IMR-90 (cell line): ENCODE data around the gene C6orf15. TPM values are rescaled to one million over a fixed set of nuclear protein-coding genes. Genes with fewer than 3 reads are reported as not detected.
A peak's percentile ranks its signal among the peaks of the same experiment; 100 is the strongest.

Experiments
- ATAC-seq: fragments of 200-7000 bp; cut with Tn5 transposase; 2 replicates; pipeline ENCODE4 v1.9.1; 2020; ENCODE audit warnings: low read depth, mild to moderate bottlenecking, moderate library complexity
- BruUV-seq: library from RNA; stranded (reverse); fragments of 400-500 nt; replicated peaks from 2 replicates; lab custom pipeline; 2021; lab: Mats Ljungman, UMichigan
- CTCF ChIA-PET: fragments of 300-600 bp; formaldehyde crosslinking; extraction: SDS; loops from one replicate; lab custom pipeline; 2021; ENCODE audit warnings: antibody characterized with exemption; lab: Yijun Ruan, JAX
- POLR2A ChIA-PET: fragments of 300-600 bp; sonication (Branson Sonifier 250); formaldehyde crosslinking; loops from one replicate; lab custom pipeline; 2022; ENCODE audit warnings: antibody characterized with exemption; ENCODE audit not compliant: unreplicated experiment; lab: Charles Lee
- DNase-seq: peaks from one replicate; pipeline ENCODE4 v3.0.0; 2013
- H2AFZ ChIP-seq: replicated peaks from 2 replicates; pipeline ENCODE3; 2013; ENCODE audit warnings: low read length, mild to moderate bottlenecking; ENCODE audit not compliant: poor library complexity
- H2AK5ac ChIP-seq: 2 replicates; pipeline ENCODE4 v1.6.1; 2013; ENCODE audit warnings: low read depth, low read length, inconsistent platforms
- H2AK9ac ChIP-seq: replicated peaks from 2 replicates; pipeline ENCODE3; 2013; ENCODE audit warnings: mild to moderate bottlenecking, low read depth, low read length, moderate library complexity; ENCODE audit not compliant: poor library complexity
- H2BK120ac ChIP-seq: 2 replicates; pipeline ENCODE4 v1.6.1; 2013; ENCODE audit warnings: low read depth, low read length, inconsistent platforms
- H2BK15ac ChIP-seq: 3 replicates; pipeline ENCODE4 v1.6.1; 2013; ENCODE audit warnings: low read depth, low read length, inconsistent platforms
- H2BK20ac ChIP-seq: 2 replicates; pipeline ENCODE4 v1.6.1; 2013; ENCODE audit warnings: low read depth, mild to moderate bottlenecking, inconsistent platforms, low read length, moderate library complexity
- H2BK5ac ChIP-seq: 2 replicates; pipeline ENCODE4 v1.6.1; 2013; ENCODE audit warnings: mild to moderate bottlenecking, low read depth, low read length, inconsistent platforms; ENCODE audit not compliant: poor library complexity, severe bottlenecking
- H3K14ac ChIP-seq: replicated peaks from 2 replicates; pipeline ENCODE4 v1.6.1; 2013; ENCODE audit warnings: low read depth, low read length, inconsistent platforms
- H3K18ac ChIP-seq: 2 replicates; pipeline ENCODE4 v1.6.1; 2013; ENCODE audit warnings: low read depth, low read length, control low read depth
- H3K23ac ChIP-seq: 2 replicates; pipeline ENCODE4 v1.6.1; 2013; ENCODE audit warnings: low read depth, low read length, inconsistent platforms
- H3K27ac ChIP-seq: 2 replicates; pipeline ENCODE4 v1.5.1; 2013; ENCODE audit warnings: mild to moderate bottlenecking, control low read depth, low read length; ENCODE audit not compliant: insufficient read depth
- H3K27me3 ChIP-seq: 2 replicates; pipeline ENCODE4 v1.6.1; 2013; ENCODE audit warnings: low read length; ENCODE audit not compliant: control insufficient read depth, insufficient read depth
- H3K36me3 ChIP-seq: 2 replicates; pipeline ENCODE4 v1.6.1; 2013; ENCODE audit warnings: low read length, mixed read lengths; ENCODE audit not compliant: control insufficient read depth, insufficient read depth
- H3K4ac ChIP-seq: 2 replicates; pipeline ENCODE4 v1.6.1; 2013; ENCODE audit warnings: low read depth, low read length, inconsistent platforms
- H3K4me1 ChIP-seq: 2 replicates; pipeline ENCODE4 v1.6.1; 2013; ENCODE audit warnings: low read length, mixed read lengths; ENCODE audit not compliant: control insufficient read depth, insufficient read depth
- H3K4me2 ChIP-seq: 2 replicates; pipeline ENCODE4 v1.6.1; 2013; ENCODE audit warnings: low read depth, mild to moderate bottlenecking, control low read depth, low read length, moderate library complexity
- H3K4me3 ChIP-seq: 2 replicates; pipeline ENCODE4 v1.5.1; 2013; ENCODE audit warnings: low read depth, mild to moderate bottlenecking, control low read depth, low read length, moderate library complexity; ENCODE audit not compliant: insufficient read depth
- H3K56ac ChIP-seq: 2 replicates; pipeline ENCODE4 v1.6.1; 2013; ENCODE audit warnings: low read length, inconsistent platforms; ENCODE audit not compliant: insufficient read depth; ENCODE audit errors: extremely low read depth
- H3K79me1 ChIP-seq, 2 experiments: 2 replicates each; pipeline ENCODE4 v1.6.1; 2013; ENCODE audit warnings: low read length in 2 of 2, inconsistent platforms in 1 of 2, low read depth in 1 of 2
- H3K9ac ChIP-seq: 2 replicates; pipeline ENCODE4 v1.6.1; 2013; ENCODE audit warnings: low read depth, low read length, control low read depth
- H3K9me1 ChIP-seq: 2 replicates; pipeline ENCODE4 v1.6.1; 2013; ENCODE audit warnings: low read length, inconsistent platforms; ENCODE audit not compliant: insufficient read depth
- H3K9me3 ChIP-seq: 2 replicates; pipeline ENCODE4 v1.6.1; 2013; ENCODE audit warnings: low read length; ENCODE audit not compliant: control insufficient read depth, insufficient read depth
- H4K20me1 ChIP-seq: 2 replicates; pipeline ENCODE4 v1.6.1; 2013; ENCODE audit warnings: low read length, inconsistent platforms; ENCODE audit not compliant: insufficient read depth
- H4K5ac ChIP-seq: 2 replicates; pipeline ENCODE4 v1.6.1; 2013; ENCODE audit warnings: mild to moderate bottlenecking, low read depth, low read length, control low read depth
- H4K8ac ChIP-seq, 2 experiments: 2 replicates each; pipeline ENCODE4 v1.6.1; 2013; ENCODE audit warnings: low read depth in 2 of 2, low read length in 2 of 2, control low read depth in 1 of 2, inconsistent platforms in 1 of 2
- H4K91ac ChIP-seq: 2 replicates; pipeline ENCODE4 v1.6.1; 2013; ENCODE audit warnings: low read depth, low read length, inconsistent platforms; ENCODE audit not compliant: insufficient read depth
- BHLHE40 ChIP-seq: fragments of 150-350 bp; IDR thresholded peaks from 2 replicates; pipeline ENCODE4 v1.6.1; 2016; ENCODE audit warnings: mild to moderate bottlenecking, low read depth, low read length
- CEBPB ChIP-seq: IDR thresholded peaks from 2 replicates; pipeline ENCODE4 v1.6.1; 2012; ENCODE audit warnings: low read depth, low read length, improper control_type of control experiment
- CHD1 ChIP-seq: IDR thresholded peaks from 2 replicates; pipeline ENCODE4 v1.6.1; 2012; ENCODE audit warnings: low read depth, low read length, improper control_type of control experiment
- MAFK ChIP-seq: IDR thresholded peaks from 2 replicates; pipeline ENCODE4 v1.6.1; 2012; ENCODE audit warnings: low read depth, low read length, improper control_type of control experiment
- MAZ ChIP-seq: IDR thresholded peaks from 2 replicates; pipeline ENCODE4 v1.6.1; 2012; ENCODE audit warnings: low read depth, mild to moderate bottlenecking, low read length, improper control_type of control experiment, moderate library complexity, borderline replicate concordance
- POLR2A ChIP-seq: IDR thresholded peaks from 2 replicates; pipeline ENCODE4 v1.6.1; 2012; ENCODE audit warnings: mild to moderate bottlenecking, low read depth, low read length
- RAD21 ChIP-seq: IDR thresholded peaks from 2 replicates; pipeline ENCODE4 v1.6.1; 2012; ENCODE audit warnings: low read length, improper control_type of control experiment
- RCOR1 ChIP-seq: IDR thresholded peaks from 2 replicates; pipeline ENCODE4 v1.6.1; 2012; ENCODE audit warnings: mild to moderate bottlenecking, low read length, improper control_type of control experiment; ENCODE audit not compliant: insufficient replicate concordance
- WGBS, 2 experiments: methylation state at CpG; one replicate each; pipeline versions ENCODE4 v1.1.5 to v1.1.7; 2013; ENCODE audit warnings: missing lambda C conversion rate in 2 of 2; ENCODE audit not compliant: insufficient read length in 1 of 2; ENCODE audit errors: extremely low coverage in 2 of 2; 5-methylcytosine and 5-hydroxymethylcytosine counted together
- dilution Hi-C: fragments of 300-500 bp; cut with HindIII; formaldehyde crosslinking; loops from one replicate; pipeline ENCODE4 v1.14.3; 2018; ENCODE audit warnings: low sequenced_read_pairs; ENCODE audit not compliant: unreplicated experiment
- in situ Hi-C: fragments of 300-500 bp; cut with MboI; formaldehyde crosslinking; loops from 3 replicates; pipeline ENCODE4 v1.14.3; 2019; ENCODE audit warnings: low sequenced_read_pairs, inconsistent platforms, mixed read lengths
- intact Hi-C: fragments of 100-400 bp; cut with micrococcal nuclease; formaldehyde crosslinking; loops from 2 replicates; pipeline ENCODE4 v1.10.0; 2022
- polyA plus RNA-seq, 3 experiments: library from polyadenylated mRNA; depleted of rRNA; stranded (reverse); fragments of >200 nt; gene quantifications; 2 replicates each; pipeline ENCODE4 v1.2.3, GENCODE V29; 2012; ENCODE audit warnings: low replicate concordance in 1 of 3
- total RNA-seq: library from RNA; depleted of rRNA; stranded (reverse); fragments of >200 nt; gene quantifications from 2 replicates; pipeline ENCODE4 v1.2.3, GENCODE V29; 2012
- TF ChIP-seq, protein P1 (sequence below): conservative IDR thresholded peaks from 2 replicates; pipeline ENCODE4 v1.5.1; 2012; ENCODE audit warnings: mild to moderate bottlenecking, low read depth, low read length, improper control_type of control experiment

Gene C6orf15
- total and polyA plus RNA-seq, 2 of the 4 experiments (the other 2 are of a cell fraction), result not detected

DNA sequence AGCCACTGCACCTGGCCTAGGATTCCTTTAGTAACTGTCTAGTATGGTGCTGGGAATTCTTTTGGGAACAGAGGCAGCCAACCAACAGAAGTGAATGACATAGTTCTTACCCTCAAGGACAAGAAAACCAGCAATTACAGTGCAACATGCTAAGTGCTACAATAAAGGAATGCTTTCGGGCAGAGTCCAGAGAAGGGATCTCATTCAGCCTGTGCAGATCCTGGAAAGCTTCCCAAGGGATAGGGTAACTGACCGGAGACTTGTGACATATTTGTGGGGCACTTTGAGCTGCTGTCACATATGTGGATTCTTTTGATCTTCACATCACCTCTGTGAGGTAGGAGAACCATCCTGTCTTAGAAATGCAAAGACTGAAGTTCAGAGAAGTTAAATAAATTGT is 46.8 kb downstream of the C6orf15 start:
- Histone ChIP-seq H3K14ac (no peak overlapping the region), H4K8ac (no peak overlapping the region), H3K23ac (no peak overlapping the region), H3K4ac (no peak overlapping the region), H3K79me1 (no peaks in the 10 kb centered on the region), H3K56ac (no peak overlapping the region), H3K9ac (no peak overlapping the region), H4K91ac (no peak overlapping the region), H2AK5ac (no peak overlapping the region), H2BK5ac (no peak overlapping the region), H2AK9ac (no peak overlapping the region), H3K4me1 (no peaks in the 10 kb centered on the region), H3K9me1 (no peaks in the 10 kb centered on the region), H3K4me3 (no peak overlapping the region), H3K4me2 (no peak overlapping the region), H4K5ac (no peak overlapping the region), H3K36me3 (no peaks in the 10 kb centered on the region), H2BK120ac (no peak overlapping the region), H3K18ac (no peak overlapping the region), H4K20me1 (no peaks in the 10 kb centered on the region), H2BK20ac (no peak overlapping the region), H2BK15ac (no peak overlapping the region), H3K27ac (no peak overlapping the region), H2AFZ (no peak overlapping the region), H3K27me3 (peaks cover 10% of the 10 kb centered on the region), H3K9me3 (no peaks in the 10 kb centered on the region)
- TF ChIP-seq MAZ (no peak), CHD1 (no peak), POLR2A (no peak), RAD21 (no peak), RCOR1 (no peak), CEBPB (no peak), MAFK (no peak), BHLHE40 (no peak)
- TF ChIP-seq, protein P1, sequence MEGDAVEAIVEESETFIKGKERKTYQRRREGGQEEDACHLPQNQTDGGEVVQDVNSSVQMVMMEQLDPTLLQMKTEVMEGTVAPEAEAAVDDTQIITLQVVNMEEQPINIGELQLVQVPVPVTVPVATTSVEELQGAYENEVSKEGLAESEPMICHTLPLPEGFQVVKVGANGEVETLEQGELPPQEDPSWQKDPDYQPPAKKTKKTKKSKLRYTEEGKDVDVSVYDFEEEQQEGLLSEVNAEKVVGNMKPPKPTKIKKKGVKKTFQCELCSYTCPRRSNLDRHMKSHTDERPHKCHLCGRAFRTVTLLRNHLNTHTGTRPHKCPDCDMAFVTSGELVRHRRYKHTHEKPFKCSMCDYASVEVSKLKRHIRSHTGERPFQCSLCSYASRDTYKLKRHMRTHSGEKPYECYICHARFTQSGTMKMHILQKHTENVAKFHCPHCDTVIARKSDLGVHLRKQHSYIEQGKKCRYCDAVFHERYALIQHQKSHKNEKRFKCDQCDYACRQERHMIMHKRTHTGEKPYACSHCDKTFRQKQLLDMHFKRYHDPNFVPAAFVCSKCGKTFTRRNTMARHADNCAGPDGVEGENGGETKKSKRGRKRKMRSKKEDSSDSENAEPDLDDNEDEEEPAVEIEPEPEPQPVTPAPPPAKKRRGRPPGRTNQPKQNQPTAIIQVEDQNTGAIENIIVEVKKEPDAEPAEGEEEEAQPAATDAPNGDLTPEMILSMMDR, result no peak
- 0 out of 2 replicates have a peak, but pooled peaks have one; percentile 31 for ATAC-seq
- intact Hi-C loops, result no loop called here
- no TSS peak for BruUV-seq
- in situ Hi-C loops, result no loop called here
- no CpG with 5 or more reads among the region's 2 CpGs for WGBS, 2 experiments
- dilution Hi-C loops, result no loop called here
- DNase-seq, result peak; percentile 16
- ChIA-PET CTCF (no interaction called here), POLR2A (no interaction called here)
